Activated CD4-positive, alpha-beta T cell treated with anti-CD3 and anti-CD28 coated beads, Interleukin-2, Interleukin-4, amounts not matched to agents 100 ng/mL and 50 ng/mL, durations not matched to agents 16 hours and 8 hours (primary cell): ENCODE data around the gene ADAT3.

ENCODE experiments used
- DNase-seq: peaks from one replicate; pipeline ENCODE4 v3.0.0-alpha.2; 2020; ENCODE audit warnings: low spot score

Gene ADAT3

GRCh38 chr19:1938071-1938470 lies 32.9 kb downstream of the ADAT3 start:
- DNase-seq = no peak

GRCh38 chr19:1941146-1942077 lies 36.2 kb downstream of the ADAT3 start, which contains the start of gene CSNK1G2:
TSS of gene CSNK1G2 (plus strand) at chr19:1941172. CDS start at chr19:1969773, 28,601 bp downstream.
- no peak for DNase-seq

GRCh38 chr19:1942078-1942933 lies 37.1 kb downstream of the ADAT3 start:
- DNase-seq = peak; percentile 78

- DNase-seq = no peak
Measured at GRCh38 chr19:1942934-1943555, 37.8 kb downstream of the ADAT3 start.

GRCh38 chr19:1943661-1944087 lies 38.5 kb downstream of the ADAT3 start:
- no peak for DNase-seq

- DNase-seq = no peak
Measured at GRCh38 chr19:1944088-1944915, 39.1 kb downstream of the ADAT3 start.

GRCh38 chr19:1944916-1945561 lies 39.8 kb downstream of the ADAT3 start:
- no peak for DNase-seq

GRCh38 chr19:1945899-1946298 lies 40.7 kb downstream of the ADAT3 start:
- no peak for DNase-seq

- DNase-seq = no peak
Measured at GRCh38 chr19:1947651-1948209, 42.5 kb downstream of the ADAT3 start.

- DNase-seq = no peak
Measured at GRCh38 chr19:1949304-1950101, 44.3 kb downstream of the ADAT3 start.

GRCh38 chr19:1950640-1951039 lies 45.4 kb downstream of the ADAT3 start:
- DNase-seq = no peak

- DNase-seq = no peak
Measured at GRCh38 chr19:1952635-1953034, 47.4 kb downstream of the ADAT3 start.

GRCh38 chr19:1953037-1953436 lies 47.8 kb downstream of the ADAT3 start:
- no peak for DNase-seq

GRCh38 chr19:1953441-1954094 lies 48.4 kb downstream of the ADAT3 start:
- DNase-seq = no peak

GRCh38 chr19:1954532-1954933 lies 49.3 kb downstream of the ADAT3 start:
- DNase-seq = no peak

GRCh38 chr19:1955171-1956121 lies 50.2 kb downstream of the ADAT3 start:
- no peak for DNase-seq

- DNase-seq = no peak
Measured at GRCh38 chr19:1956122-1956494, 50.9 kb downstream of the ADAT3 start.

- DNase-seq = no peak
Measured at GRCh38 chr19:1956868-1957492, 51.8 kb downstream of the ADAT3 start.
